Cerebellar nuclear complex (tissue), 1 donor: ENCODE results near the gene NCOA1.
A peak's percentile ranks its signal among the peaks of the same experiment; 100 is the strongest.
"Not testable (repeated sequence)": the region's sequence is repeated elsewhere in the genome, so short reads cannot be mapped to it uniquely, and the experiment has no call there.

Experiments
- DNase-seq, 2 experiments: peaks; one replicate each; lab custom pipeline; 2025; lab: John Stamatoyannopoulos, UW

The NCOA1 gene

DNA sequence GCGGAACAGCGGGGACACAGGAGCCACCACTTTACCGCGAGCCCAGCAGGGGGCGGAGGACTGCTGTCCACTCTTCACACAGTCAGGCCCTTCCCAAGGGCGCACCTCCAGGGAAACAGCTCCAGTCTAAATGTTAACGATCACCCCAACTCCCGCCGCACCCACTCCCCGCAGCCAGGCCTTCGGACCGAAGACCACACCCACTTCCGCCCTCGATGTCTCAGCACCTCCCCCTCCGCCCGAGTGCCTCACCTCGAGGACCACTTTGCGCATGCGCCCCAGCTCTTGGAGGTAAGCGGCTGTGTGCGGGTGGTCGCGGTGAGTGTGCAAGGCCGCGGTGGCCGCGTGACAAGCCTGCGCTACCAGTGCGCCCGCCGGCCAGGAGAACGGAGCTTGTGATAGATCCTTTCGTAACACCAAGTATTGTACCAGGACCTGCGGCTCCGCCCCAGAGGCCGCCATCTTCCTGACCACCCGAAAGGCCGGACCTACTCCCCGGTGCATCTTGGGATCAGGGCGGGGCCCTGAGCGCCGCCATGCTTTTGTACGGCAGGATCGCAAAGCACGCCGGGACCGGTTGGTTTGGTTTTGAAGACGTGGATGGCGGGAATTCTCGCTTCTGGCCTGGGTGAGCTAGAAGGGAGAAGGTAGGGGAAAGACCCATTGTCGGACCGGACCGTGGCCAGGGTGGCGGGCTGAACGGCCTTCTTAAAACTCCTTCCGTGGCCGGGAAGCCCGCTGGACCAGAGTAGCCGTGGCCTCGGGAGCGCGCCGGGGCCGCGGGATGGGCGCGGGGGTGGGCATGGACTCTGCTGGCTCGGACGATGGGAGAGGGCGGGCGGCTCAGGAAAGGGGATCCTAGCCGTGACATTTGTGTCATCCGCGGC is 302.1 kb downstream of the NCOA1 start, which contains the start of the genes CENPO and PTRHD1:
Gene CENPO (plus strand): TSS at position 552 of the 887 bp plus-strand sequence. CDS start 495 bp downstream, outside the sequence.
Gene PTRHD1 (minus strand): TSS at position 518 of the 887 bp plus-strand sequence. CDS start 14 bp downstream, at position 504.
- peak; percentile 54 to 86 for DNase-seq

DNA sequence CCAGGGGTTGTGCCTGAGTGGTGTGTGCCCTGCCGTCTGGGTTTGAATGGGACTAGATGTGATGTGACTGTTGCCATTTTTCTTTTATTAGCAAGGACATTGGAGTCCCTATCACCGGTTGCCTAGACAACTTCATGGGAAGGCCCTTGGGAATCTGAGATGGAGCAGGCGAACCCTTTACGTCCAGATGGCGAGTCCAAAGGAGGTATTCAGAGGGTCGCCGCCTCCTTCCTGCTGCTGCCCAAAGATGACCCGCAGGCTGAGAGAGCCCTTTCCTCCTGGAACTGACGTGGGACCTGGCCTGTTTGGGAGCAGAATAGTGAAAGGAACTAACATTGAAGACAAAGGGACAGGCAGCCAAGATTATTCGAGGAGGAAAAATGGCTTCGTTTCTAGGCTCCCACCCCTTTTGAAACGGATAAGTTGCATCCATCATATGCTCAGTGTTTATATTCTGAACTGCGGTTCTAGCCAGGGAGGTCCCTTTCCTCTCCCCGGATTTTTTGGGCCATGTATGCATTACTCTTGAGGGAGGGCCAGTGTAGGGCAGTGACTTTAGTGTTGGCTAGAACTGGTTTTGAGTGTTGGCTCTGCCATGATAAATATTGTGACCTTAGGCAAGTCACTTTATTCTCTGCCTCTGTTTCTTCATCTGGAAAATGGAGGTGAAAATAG is 302.8 kb downstream of the NCOA1 start:
- no peak for DNase-seq

GRCh38 chr2:24797644-24798043 is 306.6 kb downstream of the NCOA1 start:
- DNase-seq, result no peak

GRCh38 chr2:24800487-24800886 is 309.4 kb downstream of the NCOA1 start:
- DNase-seq, result not testable (repeated sequence)

- DNase-seq, result not testable (repeated sequence)
Observed at GRCh38 chr2:24805811-24806660, 315.0 kb downstream of the NCOA1 start.

DNA sequence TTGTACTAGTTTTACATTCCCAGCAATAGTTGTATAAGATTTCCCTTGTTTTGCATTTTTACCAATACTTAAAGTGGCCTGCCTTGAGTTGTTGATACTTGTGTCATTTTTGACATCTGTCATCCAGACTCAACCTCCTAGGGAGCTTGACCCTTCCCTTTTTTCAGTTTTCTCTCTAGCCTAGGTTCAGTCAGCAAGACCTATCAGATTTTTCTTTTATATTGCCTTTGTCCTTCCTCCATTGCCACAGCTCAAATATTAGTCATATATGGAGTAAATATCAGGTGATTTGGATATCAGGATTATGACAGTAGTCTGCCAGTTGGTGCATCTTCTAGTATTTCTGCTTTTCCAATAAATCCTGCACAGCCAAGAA is 315.6 kb downstream of the NCOA1 start:
- DNase-seq, result no peak

- no peak for DNase-seq
Observed at GRCh38 chr2:24809316-24810007, 318.4 kb downstream of the NCOA1 start.

DNA sequence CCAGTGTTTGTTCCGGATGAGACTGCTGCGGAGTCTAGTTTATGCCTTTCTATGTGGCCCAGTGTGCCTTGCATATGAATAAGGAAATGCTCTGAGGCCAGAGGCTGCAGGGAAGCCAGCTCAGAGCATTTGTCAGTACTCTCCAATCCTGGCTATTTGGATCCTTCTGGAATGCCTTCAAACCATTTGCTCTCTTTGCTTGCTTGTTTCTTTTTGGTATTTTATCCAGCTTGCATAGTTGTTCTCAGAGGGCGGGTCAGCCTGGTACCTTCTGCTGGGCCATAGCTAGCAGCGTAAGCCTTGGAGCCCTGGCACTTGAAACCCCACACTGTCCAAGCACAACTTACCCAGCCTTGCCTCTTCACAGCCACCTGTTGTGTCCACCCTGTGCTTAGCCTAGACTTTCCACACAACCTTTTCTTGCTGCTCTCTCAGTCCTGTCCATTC is 322.7 kb downstream of the NCOA1 start:
- DNase-seq, result no peak

DNA sequence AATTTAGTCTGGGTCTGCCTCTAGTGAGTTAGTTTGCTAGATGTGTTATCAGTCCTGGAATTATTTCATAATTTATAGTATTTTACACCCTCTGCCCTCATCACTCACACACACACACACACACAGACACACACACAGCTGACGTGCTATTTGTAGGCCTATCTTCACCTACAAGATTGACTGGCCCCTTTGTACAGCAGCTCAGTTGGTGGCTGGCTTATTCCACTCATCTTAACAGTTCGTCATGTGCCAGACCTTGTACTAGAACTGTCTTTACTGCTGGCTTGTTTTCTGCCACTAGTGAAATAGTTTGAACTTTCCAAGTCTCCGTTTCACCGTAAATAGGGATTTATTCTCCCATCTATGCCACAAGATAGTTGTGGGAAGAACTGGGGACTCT is 323.5 kb downstream of the NCOA1 start:
- no peak for DNase-seq

DNA sequence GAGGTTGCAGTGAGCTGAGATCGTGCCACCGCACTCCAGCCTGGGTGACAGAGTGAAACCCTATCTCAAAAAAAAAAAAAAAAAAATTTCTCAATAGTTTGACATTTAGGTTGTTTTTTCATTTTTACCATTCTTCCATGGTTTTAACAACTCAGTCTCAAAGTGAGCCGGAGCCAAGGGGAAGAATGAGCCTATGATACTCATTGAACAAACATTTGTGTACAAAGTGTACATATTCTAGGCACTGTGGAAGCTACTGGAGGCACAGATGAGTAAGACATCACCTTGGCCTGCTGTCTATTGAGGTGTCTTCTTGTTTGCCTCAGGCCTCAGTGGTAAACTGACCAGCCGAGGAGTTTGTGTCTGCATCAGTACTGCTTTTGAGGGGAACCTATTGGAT is 324.1 kb downstream of the NCOA1 start:
- no peak for DNase-seq

GRCh38 chr2:24816404-24816803 is 325.4 kb downstream of the NCOA1 start:
- DNase-seq, result no peak

- DNase-seq, result no peak
Observed at GRCh38 chr2:24816884-24817283, 325.8 kb downstream of the NCOA1 start.

DNA sequence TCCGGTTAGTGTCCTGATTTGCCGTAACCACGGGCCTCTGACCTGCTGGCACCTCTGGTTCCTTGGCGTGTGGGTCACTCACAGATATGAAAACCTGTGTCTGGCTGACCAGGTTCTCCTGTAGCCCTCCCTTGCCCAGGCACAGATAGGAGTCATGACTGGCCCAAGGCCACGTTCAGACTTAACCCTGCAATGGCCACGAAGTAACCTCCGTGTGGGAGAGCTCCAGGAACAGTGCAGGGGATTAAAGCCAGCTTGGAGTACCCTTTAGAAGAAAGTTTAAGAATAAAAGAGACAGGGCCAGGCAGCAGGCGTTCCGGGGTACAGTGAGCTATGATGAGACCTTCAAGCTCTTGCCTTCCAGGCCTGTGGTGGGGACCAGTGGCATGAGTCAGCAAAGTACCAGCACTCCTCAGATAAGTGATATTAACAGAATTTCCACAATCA is 327.7 kb downstream of the NCOA1 start:
- DNase-seq, result no peak

GRCh38 chr2:24819442-24820174 is 328.6 kb downstream of the NCOA1 start:
- DNase-seq, result no peak

DNA sequence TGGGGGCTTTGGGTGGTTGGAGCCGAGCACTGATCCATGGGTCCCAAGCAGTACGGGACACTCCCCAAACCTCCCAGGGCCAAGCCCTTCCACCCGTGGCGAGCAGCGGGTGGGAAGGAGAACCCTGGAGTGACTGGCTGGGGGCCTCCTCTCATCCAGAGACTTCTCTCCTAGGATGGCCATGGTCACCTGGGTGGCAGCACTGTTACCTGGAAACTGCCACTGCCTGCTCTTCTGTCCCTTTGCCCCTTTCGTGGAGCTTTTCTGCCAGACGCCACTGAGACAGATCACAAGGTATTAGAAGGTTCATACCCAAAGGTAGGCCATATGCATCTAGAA is 329.1 kb downstream of the NCOA1 start:
- no peak for DNase-seq
